ENCODE measurements around the gene PHTF1. TPM values are rescaled to one million over a fixed set of nuclear protein-coding genes. Genes with fewer than 3 reads are reported as not detected.

The PHTF1 gene
- total RNA-seq, 1 donor from 2014 or later = 35.4 TPM

- no peaks in the 10 kb centered on the region for H3K4me1 Mint-ChIP-seq (ENCODE audit: unreplicated experiment)
- no peaks in the 10 kb centered on the region for H3K27me3 Mint-ChIP-seq (ENCODE audit: unreplicated experiment)
- TF ChIP-seq CTCF (IDR thresholded peaks at IDR 0.05; ENCODE audit: unreplicated experiment) = no peak
- no peaks in the 10 kb centered on the region for H3K9me3 Mint-ChIP-seq (ENCODE audit: unreplicated experiment)
- H3K4me3 Mint-ChIP-seq (ENCODE audit: unreplicated experiment) = no peak overlapping the region
- no peak overlapping the region for H3K27ac Mint-ChIP-seq (ENCODE audit: unreplicated experiment)
- no peak for DNase-seq (ENCODE audit: low spot score)
- peaks cover 4% of the 10 kb centered on the region for H3K36me3 Mint-ChIP-seq (ENCODE audit: low read depth, unreplicated experiment)
Observed at GRCh38 chr1:113665071-113665470, 94.2 kb downstream of the PHTF1 start.

- Mint-ChIP-seq H3K27me3 (ENCODE audit: unreplicated experiment) (no peaks in the 10 kb centered on the region), H3K27ac (ENCODE audit: unreplicated experiment) (no peak overlapping the region), H3K9me3 (ENCODE audit: unreplicated experiment) (no peaks in the 10 kb centered on the region), H3K4me1 (ENCODE audit: unreplicated experiment) (no peaks in the 10 kb centered on the region), H3K4me3 (ENCODE audit: unreplicated experiment) (no peak overlapping the region), H3K36me3 (ENCODE audit: low read depth, unreplicated experiment) (peaks cover 4% of the 10 kb centered on the region)
- TF ChIP-seq CTCF (IDR thresholded peaks at IDR 0.05; ENCODE audit: unreplicated experiment) = no peak
- no peak for DNase-seq (ENCODE audit: low spot score)
Observed at GRCh38 chr1:113663165-113663951, 95.9 kb downstream of the PHTF1 start.

- TF ChIP-seq CTCF (IDR thresholded peaks at IDR 0.05; ENCODE audit: unreplicated experiment) = no peak
- Mint-ChIP-seq H3K4me3 (ENCODE audit: unreplicated experiment) (no peak overlapping the region), H3K4me1 (ENCODE audit: unreplicated experiment) (no peaks in the 10 kb centered on the region), H3K27ac (ENCODE audit: unreplicated experiment) (no peak overlapping the region), H3K36me3 (ENCODE audit: low read depth, unreplicated experiment) (peaks cover 4% of the 10 kb centered on the region), H3K9me3 (ENCODE audit: unreplicated experiment) (no peaks in the 10 kb centered on the region), H3K27me3 (ENCODE audit: unreplicated experiment) (no peaks in the 10 kb centered on the region)
- DNase-seq (ENCODE audit: low spot score) = no peak
Observed at GRCh38 chr1:113662101-113662500, 97.2 kb downstream of the PHTF1 start.

GRCh38 chr1:113660088-113660487 lies 99.2 kb downstream of the PHTF1 start:
- H3K27ac Mint-ChIP-seq (ENCODE audit: unreplicated experiment) = no peak overlapping the region
- no peaks in the 10 kb centered on the region for H3K9me3 Mint-ChIP-seq (ENCODE audit: unreplicated experiment)
- no peaks in the 10 kb centered on the region for H3K27me3 Mint-ChIP-seq (ENCODE audit: unreplicated experiment)
- TF ChIP-seq CTCF (IDR thresholded peaks at IDR 0.05; ENCODE audit: unreplicated experiment) = no peak
- H3K4me1 Mint-ChIP-seq (ENCODE audit: unreplicated experiment) = no peaks in the 10 kb centered on the region
- no peaks in the 10 kb centered on the region for H3K36me3 Mint-ChIP-seq (ENCODE audit: low read depth, unreplicated experiment)
- DNase-seq (ENCODE audit: low spot score) = no peak
- H3K4me3 Mint-ChIP-seq (ENCODE audit: unreplicated experiment) = no peak overlapping the region

GRCh38 chr1:113659556-113659955 lies 99.7 kb downstream of the PHTF1 start:
- Mint-ChIP-seq H3K4me3 (ENCODE audit: unreplicated experiment) (no peak overlapping the region), H3K9me3 (ENCODE audit: unreplicated experiment) (no peaks in the 10 kb centered on the region), H3K27me3 (ENCODE audit: unreplicated experiment) (no peaks in the 10 kb centered on the region), H3K27ac (ENCODE audit: unreplicated experiment) (no peak overlapping the region), H3K36me3 (ENCODE audit: low read depth, unreplicated experiment) (no peaks in the 10 kb centered on the region), H3K4me1 (ENCODE audit: unreplicated experiment) (no peaks in the 10 kb centered on the region)
- TF ChIP-seq CTCF (IDR thresholded peaks at IDR 0.05; ENCODE audit: unreplicated experiment) = no peak
- DNase-seq (ENCODE audit: low spot score) = no peak
